Panc1 (cell line): ENCODE results near the gene FLYWCH2. TPM values are rescaled to one million over a fixed set of nuclear protein-coding genes. Genes with fewer than 3 reads are reported as not detected.

ENCODE experiments used
- ATAC-seq: fragments of 200-7000 bp; cut with Tn5 transposase; 2 replicates; pipeline ENCODE4 v1.9.1; 2020; ENCODE audit warnings: mild to moderate bottlenecking, moderate library complexity
- BruUV-seq: library from RNA; stranded (reverse); fragments of 400-500 nt; replicated peaks from 2 replicates; lab custom pipeline; 2021; lab: Mats Ljungman, UMichigan
- CTCF ChIA-PET: fragments of 300-600 bp; sonication (Branson Sonifier 250); formaldehyde crosslinking; loops from one replicate; lab custom pipeline; 2022; ENCODE audit warnings: antibody characterized with exemption; lab: Charles Lee
- POLR2A ChIA-PET: fragments of 300-600 bp; sonication (Branson Sonifier 250); formaldehyde crosslinking; loops from one replicate; lab custom pipeline; 2022; ENCODE audit warnings: antibody characterized with exemption; lab: Charles Lee
- DNase-seq: peaks from one replicate; pipeline ENCODE4 v3.0.0-alpha.2; 2010; ENCODE audit warnings: low read depth, low spot score
- H3K27ac ChIP-seq: 2 replicates; pipeline ENCODE4 v1.5.1; 2011; ENCODE audit warnings: mild to moderate bottlenecking, low read length, inconsistent platforms
- H3K27me3 ChIP-seq: fragments of 200-500 bp; sonication (Bioruptor generic); 2 replicates; pipeline ENCODE4 v1.6.0; 2014; ENCODE audit warnings: low read length, inconsistent platforms; ENCODE audit not compliant: control insufficient read depth, insufficient read depth
- H3K36me3 ChIP-seq: fragments of 200-500 bp; sonication (Bioruptor generic); 2 replicates; pipeline ENCODE4 v1.5.1; 2014; ENCODE audit warnings: inconsistent platforms, mild to moderate bottlenecking, low read length, moderate library complexity; ENCODE audit not compliant: control insufficient read depth, insufficient read depth
- H3K4me1 ChIP-seq: 2 replicates; pipeline ENCODE4 v1.5.1; 2011; ENCODE audit warnings: inconsistent platforms, mild to moderate bottlenecking, low read length, moderate library complexity; ENCODE audit not compliant: control insufficient read depth, insufficient read depth
- H3K4me3 ChIP-seq, 2 experiments: 2 replicates each; pipeline ENCODE4 v1.5.1; 2011 to 2012; ENCODE audit warnings: low read depth in 2 of 2, low read length in 2 of 2, mild to moderate bottlenecking in 2 of 2, inconsistent platforms in 1 of 2, moderate library complexity in 1 of 2
- H3K9me3 ChIP-seq: fragments of 200-500 bp; sonication (Bioruptor generic); 2 replicates; pipeline ENCODE4 v1.5.1; 2014; ENCODE audit warnings: low read depth, mild to moderate bottlenecking, inconsistent platforms, low read length, moderate library complexity; ENCODE audit not compliant: control insufficient read depth, insufficient read depth
- POLR2AphosphoS5 ChIP-seq: IDR thresholded peaks from 2 replicates; pipeline ENCODE4 v1.6.1; 2012; ENCODE audit warnings: mild to moderate bottlenecking, low read depth, low read length, moderate library complexity
- SIN3A ChIP-seq: IDR thresholded peaks from 2 replicates; pipeline ENCODE4 v1.6.1; 2012; ENCODE audit warnings: low read depth, mild to moderate bottlenecking, low read length, moderate library complexity, borderline replicate concordance; ENCODE audit not compliant: insufficient read depth
- TCF7L2 ChIP-seq: IDR thresholded peaks from 2 replicates; pipeline ENCODE4 v1.6.1; 2011; ENCODE audit warnings: mild to moderate bottlenecking, low read depth, low read length, inconsistent platforms
- in situ Hi-C: cut with HindIII; loops from 2 replicates; pipeline ENCODE4 v1.10.0; 2016; ENCODE audit warnings: low sequenced_read_pairs, low pct_unique_long_range_greater_than_20kb
- intact Hi-C: fragments of 100-400 bp; cut with micrococcal nuclease; formaldehyde crosslinking; loops from one replicate; pipeline ENCODE4 v1.10.0; 2022; ENCODE audit not compliant: unreplicated experiment
- total RNA-seq: library from RNA; stranded (reverse); gene quantifications from one replicate; pipeline ENCODE4 v1.2.1, GENCODE V29; 2021; ENCODE audit not compliant: unreplicated experiment
- TF ChIP-seq, protein P1 (sequence below), 2 experiments: IDR thresholded peaks; 2 replicates each; pipeline ENCODE4 v1.6.1; 2011 to 2012; ENCODE audit warnings: low read depth in 2 of 2, control low read depth in 1 of 2, low read length in 1 of 2, mild to moderate bottlenecking in 1 of 2, moderate library complexity in 1 of 2; ENCODE audit not compliant: insufficient read depth in 1 of 2
- TF ChIP-seq, protein P2 (sequence below): fragments of 450-650 bp; IDR thresholded peaks from 2 replicates; pipeline ENCODE4 v1.5.1; 2017; ENCODE audit warnings: mild to moderate bottlenecking

FLYWCH2 gene
- total RNA-seq, 1 experiment from 2014 or later, result 77.3 TPM

GRCh38 chr16:2934450-2934849 is 51.4 kb downstream of the FLYWCH2 start:
- ChIA-PET POLR2A (no interaction called here), CTCF (interaction anchor here (0.6 kb wide), 1 partner anchor 96 kb away, joined by 9 read pairs; no protein-coding TSS in a partner anchor)
- intact Hi-C loops (no loop called here), in situ Hi-C loops (no loop called here)
- TSS peak; percentile 62 for BruUV-seq
- Histone ChIP-seq H3K27me3 (no peaks in the 10 kb centered on the region), H3K9me3 (no peaks in the 10 kb centered on the region), H3K4me1 (no peaks in the 10 kb centered on the region), H3K27ac (no peak overlapping the region), H3K36me3 (no peaks in the 10 kb centered on the region), H3K4me3 (no peak overlapping the region)
- no peak for DNase-seq
- TF ChIP-seq TCF7L2, result no peak
- no peak for ATAC-seq

DNA sequence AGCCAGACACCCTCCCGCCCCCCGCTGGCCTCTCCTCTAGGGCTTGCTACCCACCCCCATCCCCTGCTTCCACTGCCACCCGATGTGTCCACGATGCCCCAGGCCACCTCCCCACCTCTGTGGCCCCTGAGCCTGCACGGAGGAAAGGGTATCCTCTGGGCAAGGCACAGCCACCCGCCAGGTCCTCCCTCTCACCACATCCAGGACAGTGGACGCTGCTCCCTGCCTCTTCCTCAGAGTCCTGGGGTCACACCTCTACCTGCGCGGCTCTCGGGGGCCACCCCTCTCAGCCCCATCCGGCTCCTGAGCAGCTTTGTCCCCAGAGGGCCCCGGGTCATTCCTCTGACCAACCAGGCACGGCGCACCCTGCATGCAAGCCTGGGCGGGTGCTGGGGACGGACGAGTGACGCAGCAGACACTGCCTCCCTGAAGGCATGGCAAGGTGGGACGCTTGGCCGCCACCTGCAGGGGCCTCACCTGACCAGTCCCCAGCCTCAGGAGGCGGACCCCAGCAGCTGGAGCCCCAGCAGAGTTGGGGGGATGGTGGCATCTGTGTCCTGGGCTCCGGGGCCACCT is 53.5 kb downstream of the FLYWCH2 start:
- no peak for DNase-seq
- Histone ChIP-seq H3K4me1 (no peaks in the 10 kb centered on the region), H3K27me3 (no peaks in the 10 kb centered on the region), H3K36me3 (no peaks in the 10 kb centered on the region), H3K9me3 (no peaks in the 10 kb centered on the region), H3K4me3 (no peak overlapping the region), H3K27ac (no peak overlapping the region)
- BruUV-seq, result no TSS peak
- intact Hi-C loops (no loop called here), in situ Hi-C loops (no loop called here)
- TF ChIP-seq, protein P1, sequence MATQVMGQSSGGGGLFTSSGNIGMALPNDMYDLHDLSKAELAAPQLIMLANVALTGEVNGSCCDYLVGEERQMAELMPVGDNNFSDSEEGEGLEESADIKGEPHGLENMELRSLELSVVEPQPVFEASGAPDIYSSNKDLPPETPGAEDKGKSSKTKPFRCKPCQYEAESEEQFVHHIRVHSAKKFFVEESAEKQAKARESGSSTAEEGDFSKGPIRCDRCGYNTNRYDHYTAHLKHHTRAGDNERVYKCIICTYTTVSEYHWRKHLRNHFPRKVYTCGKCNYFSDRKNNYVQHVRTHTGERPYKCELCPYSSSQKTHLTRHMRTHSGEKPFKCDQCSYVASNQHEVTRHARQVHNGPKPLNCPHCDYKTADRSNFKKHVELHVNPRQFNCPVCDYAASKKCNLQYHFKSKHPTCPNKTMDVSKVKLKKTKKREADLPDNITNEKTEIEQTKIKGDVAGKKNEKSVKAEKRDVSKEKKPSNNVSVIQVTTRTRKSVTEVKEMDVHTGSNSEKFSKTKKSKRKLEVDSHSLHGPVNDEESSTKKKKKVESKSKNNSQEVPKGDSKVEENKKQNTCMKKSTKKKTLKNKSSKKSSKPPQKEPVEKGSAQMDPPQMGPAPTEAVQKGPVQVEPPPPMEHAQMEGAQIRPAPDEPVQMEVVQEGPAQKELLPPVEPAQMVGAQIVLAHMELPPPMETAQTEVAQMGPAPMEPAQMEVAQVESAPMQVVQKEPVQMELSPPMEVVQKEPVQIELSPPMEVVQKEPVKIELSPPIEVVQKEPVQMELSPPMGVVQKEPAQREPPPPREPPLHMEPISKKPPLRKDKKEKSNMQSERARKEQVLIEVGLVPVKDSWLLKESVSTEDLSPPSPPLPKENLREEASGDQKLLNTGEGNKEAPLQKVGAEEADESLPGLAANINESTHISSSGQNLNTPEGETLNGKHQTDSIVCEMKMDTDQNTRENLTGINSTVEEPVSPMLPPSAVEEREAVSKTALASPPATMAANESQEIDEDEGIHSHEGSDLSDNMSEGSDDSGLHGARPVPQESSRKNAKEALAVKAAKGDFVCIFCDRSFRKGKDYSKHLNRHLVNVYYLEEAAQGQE (IDR thresholded peaks at IDR 0.05; ENCODE audit: insufficient read depth in 1 of 2, low read depth in 2 of 2, low read length in 1 of 2), result no peak
- TF ChIP-seq TCF7L2 (no peak), SIN3A (no peak), POLR2AphosphoS5 (no peak)
- ATAC-seq, result no peak
- ChIA-PET CTCF (no interaction called here), POLR2A (no interaction called here)

DNA sequence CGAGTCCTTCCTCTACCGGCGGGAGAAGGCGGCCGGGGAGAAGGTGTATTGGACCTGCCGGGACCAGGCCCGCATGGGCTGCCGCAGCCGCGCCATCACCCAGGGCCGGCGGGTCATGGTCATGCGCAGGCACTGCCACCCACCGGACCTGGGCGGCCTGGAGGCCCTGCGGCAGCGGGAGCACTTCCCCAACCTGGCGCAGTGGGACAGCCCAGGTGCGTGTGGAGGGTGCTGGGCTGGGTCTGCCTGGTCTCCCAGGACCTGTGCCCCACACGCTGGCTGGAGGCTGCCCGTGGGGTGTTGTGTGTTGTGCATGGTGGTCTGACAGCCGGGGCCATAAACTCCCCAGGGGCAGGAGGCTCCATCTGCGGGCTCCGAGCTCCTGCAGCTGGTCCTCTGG is 54.2 kb downstream of the FLYWCH2 start:
- Histone ChIP-seq H3K4me3 (no peak overlapping the region), H3K4me1 (no peaks in the 10 kb centered on the region), H3K36me3 (no peaks in the 10 kb centered on the region), H3K9me3 (no peaks in the 10 kb centered on the region), H3K27ac (no peak overlapping the region), H3K27me3 (no peaks in the 10 kb centered on the region)
- ChIA-PET CTCF (interaction anchor here (0.6 kb wide), 1 partner anchor 113 kb away, joined by 9 read pairs; no protein-coding TSS in a partner anchor), POLR2A (no interaction called here)
- no TSS peak for BruUV-seq
- no peak for DNase-seq
- intact Hi-C loops (no loop called here), in situ Hi-C loops (no loop called here)
- ATAC-seq, result no peak
- TF ChIP-seq POLR2AphosphoS5 (no peak), SIN3A (no peak), TCF7L2 (no peak)
- TF ChIP-seq, protein P2, sequence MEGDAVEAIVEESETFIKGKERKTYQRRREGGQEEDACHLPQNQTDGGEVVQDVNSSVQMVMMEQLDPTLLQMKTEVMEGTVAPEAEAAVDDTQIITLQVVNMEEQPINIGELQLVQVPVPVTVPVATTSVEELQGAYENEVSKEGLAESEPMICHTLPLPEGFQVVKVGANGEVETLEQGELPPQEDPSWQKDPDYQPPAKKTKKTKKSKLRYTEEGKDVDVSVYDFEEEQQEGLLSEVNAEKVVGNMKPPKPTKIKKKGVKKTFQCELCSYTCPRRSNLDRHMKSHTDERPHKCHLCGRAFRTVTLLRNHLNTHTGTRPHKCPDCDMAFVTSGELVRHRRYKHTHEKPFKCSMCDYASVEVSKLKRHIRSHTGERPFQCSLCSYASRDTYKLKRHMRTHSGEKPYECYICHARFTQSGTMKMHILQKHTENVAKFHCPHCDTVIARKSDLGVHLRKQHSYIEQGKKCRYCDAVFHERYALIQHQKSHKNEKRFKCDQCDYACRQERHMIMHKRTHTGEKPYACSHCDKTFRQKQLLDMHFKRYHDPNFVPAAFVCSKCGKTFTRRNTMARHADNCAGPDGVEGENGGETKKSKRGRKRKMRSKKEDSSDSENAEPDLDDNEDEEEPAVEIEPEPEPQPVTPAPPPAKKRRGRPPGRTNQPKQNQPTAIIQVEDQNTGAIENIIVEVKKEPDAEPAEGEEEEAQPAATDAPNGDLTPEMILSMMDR, result no peak
- TF ChIP-seq, protein P1 (IDR thresholded peaks at IDR 0.05; ENCODE audit: insufficient read depth in 1 of 2, low read depth in 2 of 2, low read length in 1 of 2), result no peak
